Esophagus muscularis mucosa (tissue), 4 donors: Measurements from ENCODE around the gene NTRK2. TPM values are rescaled to one million over a fixed set of nuclear protein-coding genes. Genes with fewer than 3 reads are reported as not detected.

Source experiments
- DNase-seq: peaks from one replicate; pipeline ENCODE4 v3.0.0-alpha.2; 2017; ENCODE audit errors: extremely low spot score
- H3K27ac ChIP-seq, 4 donors: fragments of 200-600 bp; sonication (generic); replicated peaks in 1 of 4; 1 replicate in 3 of 4; 2 replicates in 1 of 4; pipeline ENCODE4 v1.5.1; 2016 to 2019; ENCODE audit warnings: mild to moderate bottlenecking in 1 of 4
- H3K27me3 ChIP-seq, 4 donors: fragments of 200-600 bp; sonication (generic); one replicate each; pipeline versions ENCODE4 v1.5.1 to v1.6.0; 2016 to 2019
- H3K36me3 ChIP-seq, 4 donors: fragments of 200-600 bp; sonication (generic); one replicate each; pipeline ENCODE4 v1.5.1; 2016 to 2019
- H3K4me1 ChIP-seq, 4 donors: fragments of 200-600 bp; sonication (generic); one replicate each; pipeline ENCODE4 v1.5.1; 2016 to 2019
- H3K4me3 ChIP-seq, 4 donors: fragments of 200-600 bp; sonication (generic); 1 replicate in 2 of 4; 2 replicates in 2 of 4; pipeline ENCODE4 v1.5.1; 2016 to 2019; ENCODE audit warnings: mild to moderate bottlenecking in 4 of 4, moderate library complexity in 1 of 4
- H3K9me3 ChIP-seq, 4 donors: fragments of 200-600 bp; sonication (generic); 1 replicate in 3 of 4; 2 replicates in 1 of 4; pipeline ENCODE4 v1.5.1; 2016 to 2019
- EP300 ChIP-seq: sonication (generic); formaldehyde crosslinking; IDR thresholded peaks from one replicate; pipeline ENCODE4 v1.6.1; 2017; ENCODE audit warnings: antibody characterized with exemption
- POLR2A ChIP-seq: fragments of 450-650 bp; IDR thresholded peaks from one replicate; pipeline ENCODE4 v1.6.1; 2017; ENCODE audit warnings: antibody characterized with exemption, moderate library complexity, mild to moderate bottlenecking, low read depth
- POLR2AphosphoS5 ChIP-seq, 2 donors: sonication (generic); formaldehyde crosslinking; IDR thresholded peaks; one replicate each; pipeline ENCODE4 v1.6.1; 2017; ENCODE audit warnings: antibody characterized with exemption in 2 of 2
- WGBS: methylation state at CpG from one replicate; pipeline ENCODE4 v1.1.5; 2018; 5-methylcytosine and 5-hydroxymethylcytosine counted together
- intact Hi-C: fragments of 100-400 bp; cut with DNase I; formaldehyde crosslinking; loops from one replicate; pipeline ENCODE4 v1.15.1; 2023
- total RNA-seq, 4 donors: library from RNA; depleted of rRNA; stranded (reverse); fragments of >200 nt; gene quantifications; one replicate each; pipeline versions ENCODE4 v1.1.0 to v1.2.1, GENCODE V29; 2016
- TF ChIP-seq, protein P1 (sequence below), 3 experiments: fragments of 200-600 bp in 2 of 3; fragments of 450-650 bp in 1 of 3; sonication (generic) in 2 of 3; IDR thresholded peaks; one replicate each; pipeline ENCODE4 v1.5.1; 2017 to 2019; ENCODE audit warnings: antibody characterized with exemption in 3 of 3, mild to moderate bottlenecking in 2 of 3, moderate library complexity in 1 of 3

NTRK2 gene
- total RNA-seq, 4 donors from 2014 or later: 1.2 to 6.3 (median 5.5) TPM

DNA sequence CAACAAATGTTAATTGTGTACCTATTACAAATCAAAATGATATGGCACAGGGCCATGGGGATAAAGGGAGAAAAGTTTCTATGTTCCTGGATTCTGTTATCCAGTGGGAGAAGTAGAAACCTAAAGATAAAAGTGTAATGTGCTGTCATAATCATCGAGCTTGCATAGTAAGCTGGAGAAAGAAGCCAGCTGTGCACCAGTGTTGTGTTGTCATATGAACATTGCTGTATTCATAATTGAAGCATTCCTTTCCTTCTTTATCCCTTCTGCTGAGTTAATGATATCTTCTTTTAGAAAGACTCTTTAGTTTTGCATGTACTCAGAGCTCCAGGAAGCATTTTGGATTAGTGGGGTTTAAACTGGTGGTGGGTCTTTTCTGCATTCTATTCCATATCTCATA lies 39.5 kb downstream of the NTRK2 start:
- 31% methylated on average over 1 of the region's 1 CpG for WGBS
- Histone ChIP-seq H3K36me3 (no peaks in the 10 kb centered on the region), H3K27ac (no peak overlapping the region), H3K9me3 (no peaks in the 10 kb centered on the region), H3K27me3 (no peaks in the 10 kb centered on the region), H3K4me1 (peaks cover 0 to 5% (median 0%) of the 10 kb centered on the region in 4 donors), H3K4me3 (no peak overlapping the region)
- TF ChIP-seq POLR2AphosphoS5 (IDR thresholded peaks at IDR 0.05) (no peak), EP300 (no peak)
- intact Hi-C loops: no loop called here
- DNase-seq: no peak

DNA sequence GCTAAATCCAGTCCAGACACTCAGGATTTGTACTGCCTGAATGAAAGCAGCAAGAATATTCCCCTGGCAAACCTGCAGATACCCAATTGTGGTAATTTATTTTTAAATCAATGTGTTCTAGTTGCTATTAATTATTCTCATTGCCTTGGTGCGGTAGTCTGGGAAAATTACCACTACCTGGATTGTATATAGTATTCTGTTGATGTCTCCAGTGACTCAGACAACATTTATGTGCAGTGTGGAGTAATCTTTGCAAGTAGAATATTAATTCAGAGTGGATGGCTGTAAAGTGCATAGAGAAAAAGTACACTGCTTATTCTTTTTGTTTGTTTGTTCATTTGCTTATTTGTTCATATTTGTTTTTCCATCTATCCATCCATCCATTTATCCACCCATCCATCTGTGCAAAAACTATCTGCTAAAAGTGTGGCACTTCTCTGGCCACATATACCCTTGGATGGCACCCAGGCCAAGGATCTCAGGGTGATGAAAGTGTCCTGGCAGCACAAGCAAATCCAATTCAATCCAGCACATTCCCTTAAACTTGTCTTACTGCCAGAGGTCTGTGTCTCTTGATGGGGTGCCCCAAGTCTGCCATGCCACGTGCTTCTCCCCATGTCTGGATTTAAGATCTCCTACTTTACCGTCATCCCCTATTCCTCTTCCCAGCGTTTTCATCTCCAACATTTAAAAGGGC lies 41.3 kb downstream of the NTRK2 start:
- no peak overlapping the region for H3K27ac ChIP-seq
- WGBS: 91% methylated on average over 4 of the region's 4 CpGs

DNA sequence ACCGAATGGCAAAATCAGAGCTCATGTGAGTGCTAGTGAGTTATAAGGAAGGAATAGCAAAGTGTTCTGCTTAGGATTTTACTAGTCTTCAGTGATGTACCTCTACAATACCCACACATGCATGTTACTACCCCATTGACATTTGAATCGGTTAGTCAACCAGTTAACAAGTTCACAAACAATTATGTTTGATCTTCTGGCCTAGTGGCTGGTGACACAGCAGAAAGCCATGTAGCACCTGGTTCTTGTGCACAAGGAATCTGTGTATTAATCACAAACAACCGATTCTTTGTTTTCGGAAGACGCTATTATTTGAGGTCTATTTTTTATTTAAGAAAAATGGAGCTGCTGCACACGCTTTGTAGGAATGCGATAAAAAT lies 41.9 kb downstream of the NTRK2 start:
- TF ChIP-seq, protein P1, sequence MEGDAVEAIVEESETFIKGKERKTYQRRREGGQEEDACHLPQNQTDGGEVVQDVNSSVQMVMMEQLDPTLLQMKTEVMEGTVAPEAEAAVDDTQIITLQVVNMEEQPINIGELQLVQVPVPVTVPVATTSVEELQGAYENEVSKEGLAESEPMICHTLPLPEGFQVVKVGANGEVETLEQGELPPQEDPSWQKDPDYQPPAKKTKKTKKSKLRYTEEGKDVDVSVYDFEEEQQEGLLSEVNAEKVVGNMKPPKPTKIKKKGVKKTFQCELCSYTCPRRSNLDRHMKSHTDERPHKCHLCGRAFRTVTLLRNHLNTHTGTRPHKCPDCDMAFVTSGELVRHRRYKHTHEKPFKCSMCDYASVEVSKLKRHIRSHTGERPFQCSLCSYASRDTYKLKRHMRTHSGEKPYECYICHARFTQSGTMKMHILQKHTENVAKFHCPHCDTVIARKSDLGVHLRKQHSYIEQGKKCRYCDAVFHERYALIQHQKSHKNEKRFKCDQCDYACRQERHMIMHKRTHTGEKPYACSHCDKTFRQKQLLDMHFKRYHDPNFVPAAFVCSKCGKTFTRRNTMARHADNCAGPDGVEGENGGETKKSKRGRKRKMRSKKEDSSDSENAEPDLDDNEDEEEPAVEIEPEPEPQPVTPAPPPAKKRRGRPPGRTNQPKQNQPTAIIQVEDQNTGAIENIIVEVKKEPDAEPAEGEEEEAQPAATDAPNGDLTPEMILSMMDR (IDR thresholded peaks at IDR 0.05): no peak
- TF ChIP-seq POLR2AphosphoS5 (IDR thresholded peaks at IDR 0.05) (no peak), POLR2A (no peak), EP300 (no peak)
- no peak for DNase-seq
- H3K27me3 ChIP-seq: no peaks in the 10 kb centered on the region
- H3K4me3 ChIP-seq: no peak overlapping the region
- H3K36me3 ChIP-seq: no peaks in the 10 kb centered on the region
- intact Hi-C loops: no loop called here
- peaks cover 0 to 5% (median 0%) of the 10 kb centered on the region in 4 donors for H3K4me1 ChIP-seq
- H3K9me3 ChIP-seq: no peaks in the 10 kb centered on the region
- 91% methylated on average over 7 of the region's 7 CpGs for WGBS
- no peak overlapping the region for H3K27ac ChIP-seq

More for the DNA sequence above, 41.3 kb downstream of the NTRK2 start:
- H3K4me1 ChIP-seq: peaks cover 0 to 5% (median 0%) of the 10 kb centered on the region in 4 donors
- H3K27me3 ChIP-seq: no peaks in the 10 kb centered on the region
- no peaks in the 10 kb centered on the region for H3K9me3 ChIP-seq
- H3K4me3 ChIP-seq: no peak overlapping the region
- intact Hi-C loops: no loop called here
- TF ChIP-seq POLR2AphosphoS5 (IDR thresholded peaks at IDR 0.05) (no peak), EP300 (no peak), POLR2A (no peak)
- TF ChIP-seq, protein P1 (IDR thresholded peaks at IDR 0.05): no peak
- no peaks in the 10 kb centered on the region for H3K36me3 ChIP-seq
- no peak for DNase-seq

DNA sequence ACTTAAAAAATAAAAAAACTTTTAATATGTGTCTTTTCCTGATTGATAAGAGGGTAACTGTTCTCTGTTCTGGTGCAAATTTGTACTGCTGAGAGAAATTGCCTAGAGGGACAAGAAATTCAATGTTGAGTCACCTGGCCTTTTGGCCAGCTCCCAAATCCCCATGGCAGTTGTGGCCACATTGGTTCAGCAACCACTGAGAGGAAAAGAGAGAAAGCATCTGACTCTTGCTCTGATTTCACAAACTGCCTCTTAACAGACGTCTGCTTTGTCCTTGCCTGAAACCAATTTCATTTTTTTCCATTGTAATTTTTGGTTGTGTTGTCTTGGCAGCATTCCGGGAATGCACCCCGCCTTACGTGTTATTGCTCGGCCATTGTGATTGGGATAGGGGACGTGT lies 42.4 kb downstream of the NTRK2 start:
- Histone ChIP-seq H3K36me3 (no peaks in the 10 kb centered on the region), H3K27me3 (no peaks in the 10 kb centered on the region), H3K27ac (no peak overlapping the region), H3K4me3 (no peak overlapping the region), H3K9me3 (no peaks in the 10 kb centered on the region), H3K4me1 (peaks cover 0 to 5% (median 0%) of the 10 kb centered on the region in 4 donors)
- no peak for DNase-seq
- WGBS: 79% methylated on average over 6 of the region's 6 CpGs
- no peak for TF ChIP-seq POLR2AphosphoS5 (IDR thresholded peaks at IDR 0.05)
- TF ChIP-seq, protein P1 (IDR thresholded peaks at IDR 0.05): no peak
- no peak for TF ChIP-seq EP300
- no peak for TF ChIP-seq POLR2A
- intact Hi-C loops: no loop called here

DNA sequence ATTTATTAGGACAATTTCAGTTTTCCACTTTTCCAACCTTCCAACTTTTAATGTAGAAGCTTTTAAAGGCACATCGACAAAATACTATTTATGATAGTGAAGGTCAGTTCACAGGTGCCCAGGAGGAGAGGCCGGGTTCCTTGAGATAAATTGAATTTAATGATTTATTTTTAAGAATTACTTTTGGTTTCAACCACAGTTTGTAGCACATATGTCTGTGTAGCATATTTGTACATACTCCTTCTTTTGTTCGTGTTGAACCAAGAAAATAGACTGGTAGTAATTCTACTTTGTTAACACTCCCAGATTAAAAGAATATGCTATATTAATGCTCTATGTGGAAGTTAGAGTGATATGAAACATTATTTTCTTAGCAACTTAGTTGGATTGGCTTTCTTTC lies 46.7 kb downstream of the NTRK2 start:
- no peaks in the 10 kb centered on the region for H3K4me1 ChIP-seq
- no peaks in the 10 kb centered on the region for H3K36me3 ChIP-seq
- TF ChIP-seq EP300 (no peak), POLR2AphosphoS5 (IDR thresholded peaks at IDR 0.05) (no peak), POLR2A (no peak)
- TF ChIP-seq, protein P1 (IDR thresholded peaks at IDR 0.05): no peak
- 80% methylated on average over 3 of the region's 3 CpGs for WGBS
- intact Hi-C loops: no loop called here
- no peaks in the 10 kb centered on the region for H3K9me3 ChIP-seq
- no peak for DNase-seq
- no peaks in the 10 kb centered on the region for H3K27me3 ChIP-seq
- H3K27ac ChIP-seq: no peak overlapping the region
- no peak overlapping the region for H3K4me3 ChIP-seq
